ENCODE data around the gene CARD9.

Gene CARD9

DNA sequence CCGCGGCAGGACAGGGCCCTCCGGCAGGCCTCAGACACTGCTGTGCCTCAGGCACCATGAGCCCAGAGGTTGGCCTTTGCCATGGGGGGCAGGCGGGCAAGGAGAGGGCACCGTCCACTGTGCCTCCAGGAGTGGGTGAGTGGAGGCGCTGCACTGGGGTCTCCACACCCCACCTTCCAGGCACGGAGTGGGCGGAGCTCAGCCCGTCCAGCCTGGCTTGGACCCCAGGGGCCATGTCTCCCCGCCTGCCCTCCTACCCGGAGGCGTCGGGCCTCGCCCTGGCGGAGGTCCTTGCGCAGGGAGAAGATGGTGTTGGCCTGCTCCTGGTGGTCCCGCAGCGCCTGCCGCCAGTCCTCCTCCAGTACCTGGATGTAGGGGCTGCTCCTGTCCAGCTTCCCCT, 3.4 kb downstream of the CARD9 start:
- no peak overlapping the region for H3K4me3 ChIP-seq (ENCODE audit: low read depth, low read length)
- TF ChIP-seq, protein P1, sequence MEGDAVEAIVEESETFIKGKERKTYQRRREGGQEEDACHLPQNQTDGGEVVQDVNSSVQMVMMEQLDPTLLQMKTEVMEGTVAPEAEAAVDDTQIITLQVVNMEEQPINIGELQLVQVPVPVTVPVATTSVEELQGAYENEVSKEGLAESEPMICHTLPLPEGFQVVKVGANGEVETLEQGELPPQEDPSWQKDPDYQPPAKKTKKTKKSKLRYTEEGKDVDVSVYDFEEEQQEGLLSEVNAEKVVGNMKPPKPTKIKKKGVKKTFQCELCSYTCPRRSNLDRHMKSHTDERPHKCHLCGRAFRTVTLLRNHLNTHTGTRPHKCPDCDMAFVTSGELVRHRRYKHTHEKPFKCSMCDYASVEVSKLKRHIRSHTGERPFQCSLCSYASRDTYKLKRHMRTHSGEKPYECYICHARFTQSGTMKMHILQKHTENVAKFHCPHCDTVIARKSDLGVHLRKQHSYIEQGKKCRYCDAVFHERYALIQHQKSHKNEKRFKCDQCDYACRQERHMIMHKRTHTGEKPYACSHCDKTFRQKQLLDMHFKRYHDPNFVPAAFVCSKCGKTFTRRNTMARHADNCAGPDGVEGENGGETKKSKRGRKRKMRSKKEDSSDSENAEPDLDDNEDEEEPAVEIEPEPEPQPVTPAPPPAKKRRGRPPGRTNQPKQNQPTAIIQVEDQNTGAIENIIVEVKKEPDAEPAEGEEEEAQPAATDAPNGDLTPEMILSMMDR (IDR thresholded peaks at IDR 0.05; ENCODE audit: insufficient read depth, low read depth, low read length, missing control alignments), result no peak
- DNase-seq (ENCODE audit: low read depth), result no peak

DNA sequence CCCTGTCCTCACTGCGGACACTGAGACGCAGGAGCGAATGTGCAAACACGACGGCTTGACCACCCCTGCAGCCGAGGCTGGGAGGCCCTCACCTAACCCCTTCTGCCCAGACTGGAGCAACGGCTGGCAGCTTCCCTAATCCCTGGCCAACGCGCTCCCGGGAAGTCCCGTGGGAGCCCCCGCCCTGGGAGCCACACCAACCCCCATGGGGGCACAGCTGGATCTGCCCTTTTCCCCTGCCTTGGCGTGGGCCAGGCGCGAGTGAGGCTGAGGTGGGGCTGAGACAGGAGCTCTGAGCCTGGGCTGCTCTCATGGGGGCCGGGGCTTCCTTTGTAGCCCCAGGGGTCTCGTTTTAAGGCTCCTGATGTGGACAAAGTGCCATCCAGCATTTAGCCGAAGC, 5.3 kb downstream of the CARD9 start:
- DNase-seq (ENCODE audit: low read depth), result no peak
- no peak overlapping the region for H3K4me3 ChIP-seq (ENCODE audit: low read depth, low read length)
- TF ChIP-seq, protein P1 (IDR thresholded peaks at IDR 0.05; ENCODE audit: insufficient read depth, low read depth, low read length, missing control alignments), result no peak

DNA sequence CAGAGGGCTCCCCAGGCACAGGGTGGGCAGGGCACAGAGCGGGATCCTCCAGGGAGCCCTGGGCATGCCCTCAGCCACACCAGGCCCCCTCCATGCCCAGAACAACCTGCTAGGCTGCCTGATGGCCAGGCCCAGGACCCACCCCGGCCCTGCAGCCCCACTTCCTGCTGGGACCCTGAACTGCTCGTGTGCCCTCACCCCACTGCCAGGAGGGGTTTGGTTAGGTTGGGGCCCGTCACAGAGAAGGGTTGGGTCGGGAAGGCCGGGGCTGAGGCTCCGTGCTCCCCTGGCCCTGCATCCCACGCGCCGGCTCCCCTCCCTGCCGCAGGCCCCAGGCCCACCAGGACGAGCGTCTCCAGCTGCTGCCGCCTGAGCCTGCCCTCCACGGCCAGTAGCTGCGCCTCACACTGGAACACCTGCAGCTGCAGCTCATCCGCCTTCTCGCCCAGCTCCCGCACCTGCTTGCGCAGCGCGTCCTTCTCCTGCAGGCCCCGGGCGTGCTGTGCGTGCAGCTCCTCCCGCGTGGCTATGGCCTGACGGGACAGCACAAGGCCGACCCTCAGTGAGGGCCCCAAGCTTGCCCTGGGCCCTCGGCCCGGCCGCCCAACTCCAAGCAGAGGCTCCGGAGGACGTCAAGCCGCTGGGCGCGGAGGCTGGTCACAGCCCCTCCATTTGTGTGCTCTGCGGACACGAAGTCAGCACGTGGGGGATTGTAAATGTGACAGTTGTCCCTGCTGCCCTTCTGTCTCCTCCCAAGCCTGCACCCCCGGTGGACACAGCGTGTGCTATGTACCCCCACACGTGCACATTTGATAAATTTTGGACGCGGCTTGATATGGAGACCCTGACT, 5.9 kb downstream of the CARD9 start:
- no peak for DNase-seq (ENCODE audit: low read depth)
- no peak overlapping the region for H3K4me3 ChIP-seq (ENCODE audit: low read depth, low read length)
- TF ChIP-seq, protein P1 (IDR thresholded peaks at IDR 0.05; ENCODE audit: insufficient read depth, low read depth, low read length, missing control alignments), result no peak

DNA sequence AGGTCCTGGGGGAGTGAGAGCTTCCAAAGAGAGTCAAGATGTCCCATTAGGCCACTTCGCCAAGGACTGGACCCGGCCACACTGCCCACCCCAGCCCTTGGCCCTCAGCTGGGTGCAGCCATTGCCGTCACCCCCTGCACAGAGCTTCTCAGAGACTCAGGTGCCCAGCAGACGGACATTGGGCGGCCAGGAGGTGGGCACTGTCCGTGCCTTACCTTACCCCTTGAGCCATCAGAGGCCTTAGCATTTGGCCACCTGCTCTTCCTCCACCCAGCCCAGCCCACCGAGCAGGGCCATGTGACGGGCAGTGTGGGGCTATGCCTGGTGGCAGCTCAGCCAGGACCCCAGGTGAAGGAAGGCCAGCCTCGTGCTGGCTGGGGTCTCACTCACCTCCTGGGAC, 6.6 kb downstream of the CARD9 start:
- no peak for DNase-seq (ENCODE audit: low read depth)
- TF ChIP-seq, protein P1 (IDR thresholded peaks at IDR 0.05; ENCODE audit: insufficient read depth, low read depth, low read length, missing control alignments), result no peak
- no peak overlapping the region for H3K4me3 ChIP-seq (ENCODE audit: low read depth, low read length)

DNA sequence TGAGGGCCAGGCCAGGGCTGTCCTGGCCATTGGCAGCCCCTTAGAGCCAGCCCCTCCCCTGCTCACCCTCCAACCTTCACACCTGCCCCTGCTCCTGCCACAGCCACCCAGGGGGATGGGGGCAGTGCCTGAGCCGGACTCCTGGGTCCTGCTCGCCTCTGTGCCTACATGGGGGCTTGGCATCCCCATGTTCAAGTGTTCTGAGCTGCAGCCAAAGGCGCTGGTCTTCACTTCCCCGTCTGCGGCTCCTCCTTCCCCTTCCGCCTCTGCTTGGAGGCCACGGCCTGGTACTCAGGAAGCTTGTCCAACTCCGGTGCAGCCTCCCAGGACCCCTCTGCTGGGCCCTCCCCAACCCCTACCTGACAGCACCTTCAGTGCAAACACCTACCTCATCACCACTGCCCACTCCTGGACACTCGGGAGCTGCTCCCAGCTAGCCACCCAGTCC, 7.7 kb downstream of the CARD9 start:
- no peak overlapping the region for H3K4me3 ChIP-seq (ENCODE audit: low read depth, low read length)
- no peak for DNase-seq (ENCODE audit: low read depth)
- TF ChIP-seq, protein P1 (IDR thresholded peaks at IDR 0.05; ENCODE audit: insufficient read depth, low read depth, low read length, missing control alignments), result no peak

DNA sequence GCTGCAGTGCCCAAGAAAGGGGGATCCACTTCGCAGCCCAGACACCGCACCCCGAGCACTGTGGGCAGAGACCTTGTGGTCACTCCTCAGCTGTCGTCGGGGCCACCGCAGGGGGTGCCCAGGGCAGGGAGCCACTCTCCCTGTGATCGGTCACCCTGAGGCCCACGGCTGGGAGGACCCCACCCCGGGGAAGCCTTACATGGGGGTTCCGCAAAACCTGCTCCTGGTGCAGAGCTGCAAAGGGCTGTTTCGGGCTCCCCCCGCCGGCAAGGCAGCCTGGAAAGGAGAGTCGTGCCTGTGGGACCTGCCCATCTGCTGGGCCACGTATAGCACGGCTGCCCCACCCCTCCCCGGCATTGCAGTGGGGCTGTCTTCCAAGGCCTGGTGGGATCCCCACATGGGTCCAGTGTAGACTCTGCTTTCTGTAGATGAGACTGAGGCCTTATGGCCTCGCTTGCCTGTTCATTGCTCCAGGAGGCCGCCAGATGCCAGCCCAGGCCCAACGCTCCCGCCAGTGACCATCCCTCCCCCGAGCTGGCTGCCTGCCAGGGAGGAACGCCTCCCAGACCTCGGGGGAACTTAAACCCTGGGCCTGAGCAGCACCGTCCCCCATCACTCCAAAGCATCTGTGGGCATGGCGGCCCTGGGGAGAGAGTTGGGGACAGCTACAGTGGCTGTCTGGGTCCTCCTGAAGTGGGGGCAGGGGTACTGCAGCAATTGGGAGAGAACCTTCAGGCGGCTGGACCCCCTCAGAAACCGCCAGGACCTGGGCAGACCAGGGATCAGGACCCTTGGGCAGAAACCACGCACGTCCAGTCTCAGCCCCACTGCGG, 8.3 kb downstream of the CARD9 start:
- DNase-seq (ENCODE audit: low read depth), result no peak
- TF ChIP-seq, protein P1 (IDR thresholded peaks at IDR 0.05; ENCODE audit: insufficient read depth, low read depth, low read length, missing control alignments), result no peak
- H3K4me3 ChIP-seq (ENCODE audit: low read depth, low read length), result no peak overlapping the region

All from GM12865 (cell line).